AG04449 (cell line): Measurements from ENCODE around the gene FOSL2.

Experiments used
- CTCF ChIA-PET: fragments of 350-600 bp; formaldehyde crosslinking; extraction: SDS; loops from one replicate; lab custom pipeline; 2021; ENCODE audit warnings: antibody characterized with exemption; lab: Yijun Ruan, JAX
- POLR2A ChIA-PET: fragments of 400-600, 350-600 bp; formaldehyde crosslinking; extraction: SDS; loops from one replicate; lab custom pipeline; 2020; ENCODE audit warnings: antibody characterized with exemption, inconsistent platforms; lab: Yijun Ruan, JAX
- DNase-seq: peaks from one replicate; pipeline ENCODE4 v3.0.0-alpha.2; 2010; ENCODE audit warnings: low read depth, low spot score
- H3K4me3 ChIP-seq: 2 replicates; pipeline ENCODE4 v1.5.1; 2011; ENCODE audit warnings: low read depth, mild to moderate bottlenecking, control low read depth, low read length
- CTCF ChIP-seq: IDR thresholded peaks from one replicate; pipeline ENCODE4 v1.5.1; 2011; ENCODE audit warnings: mild to moderate bottlenecking, moderate library complexity, low read length, control low read depth, inconsistent platforms; ENCODE audit not compliant: insufficient read depth; ENCODE audit errors: missing control alignments

FOSL2 gene

GRCh38 chr2:28392297-28393113, at the start of gene FOSL2:
FOSL2 (plus strand) TSS chr2:28392858; CDS start chr2:28393721, 863 bp downstream.
- H3K4me3 ChIP-seq: peak within 1 kb of the TSS; percentile 91
- DNase-seq: peak; percentile 99
- ChIA-PET CTCF (interaction anchor here (0.8 kb wide), 3 partner anchors 401 to 600 kb away, joined by 3 read pairs; no protein-coding TSS in a partner anchor), POLR2A (interaction anchor here (0.6 to 2.0 kb wide), 12 partner anchors 12 to 619 kb away, joined by 3 to 10 read pairs (median 3); no protein-coding TSS in a partner anchor)
- no peak for TF ChIP-seq CTCF

GRCh38 chr2:28343184-28343942, 49.3 kb upstream of the FOSL2 start:
- ChIA-PET POLR2A (no interaction called here), CTCF (interaction anchor here (1.1 kb wide), 1 partner anchor 13 kb away, joined by 3 read pairs; no protein-coding TSS in a partner anchor)
- DNase-seq: no peak
- TF ChIP-seq CTCF: no peak
- no peak overlapping the region for H3K4me3 ChIP-seq

GRCh38 chr2:28343971-28344715, 48.5 kb upstream of the FOSL2 start:
- DNase-seq: no peak
- no peak for TF ChIP-seq CTCF
- no peak overlapping the region for H3K4me3 ChIP-seq
- ChIA-PET CTCF (interaction anchor here (1.1 kb wide), 1 partner anchor 12 kb away, joined by 3 read pairs; no protein-coding TSS in a partner anchor), POLR2A (no interaction called here)

GRCh38 chr2:28344756-28345373, 47.8 kb upstream of the FOSL2 start:
- TF ChIP-seq CTCF: no peak
- no peak for DNase-seq
- H3K4me3 ChIP-seq: no peak overlapping the region
- POLR2A ChIA-PET: no interaction called here
- CTCF ChIA-PET: no interaction called here

GRCh38 chr2:28345619-28346018, 47.0 kb upstream of the FOSL2 start:
- ChIA-PET POLR2A (no interaction called here), CTCF (no interaction called here)
- no peak for DNase-seq

More at GRCh38 chr2:28345619-28346018, 47.0 kb upstream of the FOSL2 start:
- TF ChIP-seq CTCF: no peak
- no peak overlapping the region for H3K4me3 ChIP-seq
